Lower leg skin (tissue), 3 donors: ENCODE results near the gene ISLR.

ENCODE experiments used
- POLR2A ChIP-seq, 2 donors: fragments of 450-650 bp; IDR thresholded peaks; one replicate each; pipeline ENCODE4 v1.6.1; 2016 to 2017; ENCODE audit warnings: antibody characterized with exemption in 2 of 2, mild to moderate bottlenecking in 1 of 2, moderate library complexity in 1 of 2
- TF ChIP-seq, protein P1 (sequence below), 3 donors: fragments of 450-650 bp; IDR thresholded peaks; one replicate each; pipeline ENCODE4 v1.5.1; 2016; ENCODE audit warnings: antibody characterized with exemption in 3 of 3, mild to moderate bottlenecking in 3 of 3, moderate library complexity in 2 of 3

DNA sequence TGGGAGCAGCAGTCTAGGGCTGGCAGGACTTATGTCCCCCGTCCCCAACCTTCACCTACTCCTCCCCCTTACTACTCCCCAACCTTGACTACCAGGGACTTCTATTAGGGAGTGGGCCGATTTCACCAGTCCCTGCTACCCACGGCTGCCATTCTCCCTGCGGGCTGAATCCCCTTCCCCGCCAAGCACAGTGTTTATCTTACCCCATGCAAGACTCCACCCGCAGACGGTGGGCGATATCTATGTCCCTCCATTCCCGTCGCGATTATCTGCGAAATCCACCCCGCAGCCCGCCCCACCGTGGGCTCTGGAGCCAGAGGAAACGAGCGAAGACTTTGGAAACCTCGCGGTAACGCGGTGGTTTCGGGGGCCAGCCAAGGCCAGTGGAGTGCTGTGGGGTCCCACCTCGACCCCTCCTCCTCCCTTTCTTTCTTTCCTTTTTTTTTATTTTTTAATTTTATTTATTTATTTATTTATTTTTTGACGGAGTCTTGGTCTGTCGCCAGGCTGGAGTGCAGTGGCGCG lies 38.4 kb upstream of the ISLR start:
- TF ChIP-seq, protein P1, sequence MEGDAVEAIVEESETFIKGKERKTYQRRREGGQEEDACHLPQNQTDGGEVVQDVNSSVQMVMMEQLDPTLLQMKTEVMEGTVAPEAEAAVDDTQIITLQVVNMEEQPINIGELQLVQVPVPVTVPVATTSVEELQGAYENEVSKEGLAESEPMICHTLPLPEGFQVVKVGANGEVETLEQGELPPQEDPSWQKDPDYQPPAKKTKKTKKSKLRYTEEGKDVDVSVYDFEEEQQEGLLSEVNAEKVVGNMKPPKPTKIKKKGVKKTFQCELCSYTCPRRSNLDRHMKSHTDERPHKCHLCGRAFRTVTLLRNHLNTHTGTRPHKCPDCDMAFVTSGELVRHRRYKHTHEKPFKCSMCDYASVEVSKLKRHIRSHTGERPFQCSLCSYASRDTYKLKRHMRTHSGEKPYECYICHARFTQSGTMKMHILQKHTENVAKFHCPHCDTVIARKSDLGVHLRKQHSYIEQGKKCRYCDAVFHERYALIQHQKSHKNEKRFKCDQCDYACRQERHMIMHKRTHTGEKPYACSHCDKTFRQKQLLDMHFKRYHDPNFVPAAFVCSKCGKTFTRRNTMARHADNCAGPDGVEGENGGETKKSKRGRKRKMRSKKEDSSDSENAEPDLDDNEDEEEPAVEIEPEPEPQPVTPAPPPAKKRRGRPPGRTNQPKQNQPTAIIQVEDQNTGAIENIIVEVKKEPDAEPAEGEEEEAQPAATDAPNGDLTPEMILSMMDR (IDR thresholded peaks at IDR 0.05), result no peak
- TF ChIP-seq POLR2A (IDR thresholded peaks at IDR 0.05), result no peak
